GM11168 (cell line): ENCODE data around the gene CTTNBP2NL.
"Not testable (repeated sequence)": the region's sequence is repeated elsewhere in the genome, so short reads cannot be mapped to it uniquely, and the experiment has no call there.

Source experiments
- in situ Hi-C: fragments of 300-500 bp; cut with MboI; formaldehyde crosslinking; loops from one replicate; pipeline ENCODE4 v1.12.0; 2022; ENCODE audit warnings: low sequenced_read_pairs; ENCODE audit not compliant: unreplicated experiment

The CTTNBP2NL gene

DNA sequence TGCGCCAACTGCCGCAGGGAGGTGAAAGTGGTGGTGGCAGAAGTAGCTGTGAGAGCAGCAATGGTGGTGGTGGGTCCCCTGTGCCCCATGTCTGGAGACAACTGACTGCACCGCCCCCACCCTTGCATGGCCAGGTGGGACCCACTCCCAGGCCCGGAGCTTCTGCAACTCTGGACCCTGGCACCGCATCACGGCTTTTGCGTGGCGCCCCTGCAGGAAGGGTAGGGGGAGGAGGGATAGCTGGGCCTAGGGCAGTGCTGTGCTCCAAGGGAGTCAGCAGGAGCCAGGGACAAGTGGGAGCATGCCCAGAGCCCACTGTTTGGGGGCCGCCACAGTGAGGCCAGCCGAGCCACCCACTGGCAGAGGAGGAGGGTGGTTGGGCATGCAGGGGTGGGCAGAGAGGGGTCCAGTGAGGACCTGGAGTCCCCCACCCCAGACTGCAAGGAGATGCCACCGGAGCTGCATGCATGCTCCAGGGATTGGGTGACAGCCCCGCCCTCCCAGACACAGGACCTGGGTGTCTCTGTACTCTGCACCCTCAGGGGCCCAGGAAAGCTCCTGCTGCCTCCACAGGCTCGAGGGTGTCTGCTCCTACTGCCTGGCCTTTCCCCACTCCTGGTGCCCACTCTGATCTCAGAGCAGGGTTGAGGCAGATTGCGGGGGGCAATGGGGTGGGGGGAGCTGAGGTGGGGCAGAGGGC is 9.8 kb upstream of the CTTNBP2NL start:
- in situ Hi-C loops, result no loop called here

DNA sequence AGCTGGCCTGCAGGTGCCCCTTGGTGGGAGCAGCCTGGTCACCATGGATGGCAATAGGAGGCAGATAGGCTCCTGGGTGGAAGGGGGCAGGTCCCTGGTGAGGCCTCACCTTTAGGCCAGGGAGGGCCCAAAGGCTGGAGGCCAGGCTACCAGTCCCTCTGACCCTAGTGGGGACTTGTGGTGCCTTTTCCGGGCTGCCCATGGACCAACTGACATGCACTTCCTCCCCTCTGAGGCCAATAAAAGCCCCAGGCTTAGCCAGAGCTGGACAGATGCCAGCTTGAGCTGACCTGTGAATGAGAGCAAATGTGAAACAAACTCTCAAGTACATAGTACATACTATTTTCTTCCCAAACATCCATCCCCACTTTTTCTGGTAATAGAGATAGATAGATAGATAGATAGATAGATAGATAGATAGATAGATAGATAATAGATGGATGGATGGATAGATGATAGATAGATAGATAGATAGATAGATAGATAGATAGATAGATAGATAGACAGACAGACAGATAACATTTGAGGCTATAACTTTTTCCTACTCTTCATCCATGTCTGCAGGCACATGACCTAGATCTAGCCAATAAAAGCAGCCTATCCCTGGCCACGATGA is 9.2 kb upstream of the CTTNBP2NL start:
- in situ Hi-C loops, result no loop called here

DNA sequence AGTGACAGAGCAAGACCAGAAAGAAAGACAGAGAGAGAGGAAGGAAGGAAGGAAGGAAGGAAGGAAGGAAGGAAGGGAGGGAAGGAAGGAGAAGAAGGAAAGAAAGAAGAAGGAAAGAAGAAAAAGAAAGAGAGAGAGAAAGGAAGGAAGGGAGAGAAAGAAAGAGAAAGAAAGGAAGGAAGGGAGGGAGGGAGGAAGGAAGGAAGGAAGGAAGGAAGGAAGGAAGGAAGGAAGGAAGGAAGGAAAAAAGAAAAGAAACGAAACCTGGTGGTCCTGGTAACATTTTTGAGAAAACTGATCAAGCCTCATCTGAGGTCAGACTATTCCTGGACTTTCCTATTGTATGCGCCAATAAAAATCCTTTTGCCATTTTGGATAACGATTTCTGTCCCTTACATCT is 8.2 kb upstream of the CTTNBP2NL start:
- in situ Hi-C loops, result no loop called here

DNA sequence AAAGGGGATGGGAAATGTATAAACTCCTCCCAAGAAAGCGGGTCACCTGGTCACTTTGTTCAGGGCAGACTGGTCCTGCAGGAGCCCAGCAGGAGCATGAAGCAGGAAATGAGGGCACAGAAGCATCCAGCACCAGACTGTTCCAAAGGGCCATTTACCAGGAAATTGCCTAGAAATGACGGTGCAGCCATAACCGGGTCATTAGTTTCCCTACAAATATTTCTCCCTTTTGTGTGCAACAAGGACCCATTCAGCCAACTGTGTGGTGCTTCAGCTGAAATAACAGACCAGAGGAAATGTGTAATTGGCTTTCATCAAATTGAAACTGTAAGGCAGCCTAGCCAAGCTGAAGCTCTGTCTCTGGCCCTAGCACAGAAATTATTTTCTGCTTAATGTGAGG is 7.6 kb upstream of the CTTNBP2NL start:
- in situ Hi-C loops, result no loop called here

- in situ Hi-C loops, result loop anchor here (5.0 to 10.0 kb wide), 2 partner anchors 225 to 318 kb away; partner anchors contain the start of genes CAPZA1, RHOC and ST7L
Observed at GRCh38 chr1:112389689-112390088, 6.3 kb upstream of the CTTNBP2NL start.

- in situ Hi-C loops, result loop anchor here (5.0 to 10.0 kb wide), 2 partner anchors 224 to 317 kb away; partner anchors contain the start of genes CAPZA1, RHOC and ST7L
Observed at GRCh38 chr1:112390335-112390734, 5.7 kb upstream of the CTTNBP2NL start.

GRCh38 chr1:112390775-112391602 is 5.0 kb upstream of the CTTNBP2NL start:
- in situ Hi-C loops, result loop anchor here (5.0 to 10.0 kb wide), 2 partner anchors 224 to 316 kb away; partner anchors contain the start of genes CAPZA1, RHOC and ST7L

DNA sequence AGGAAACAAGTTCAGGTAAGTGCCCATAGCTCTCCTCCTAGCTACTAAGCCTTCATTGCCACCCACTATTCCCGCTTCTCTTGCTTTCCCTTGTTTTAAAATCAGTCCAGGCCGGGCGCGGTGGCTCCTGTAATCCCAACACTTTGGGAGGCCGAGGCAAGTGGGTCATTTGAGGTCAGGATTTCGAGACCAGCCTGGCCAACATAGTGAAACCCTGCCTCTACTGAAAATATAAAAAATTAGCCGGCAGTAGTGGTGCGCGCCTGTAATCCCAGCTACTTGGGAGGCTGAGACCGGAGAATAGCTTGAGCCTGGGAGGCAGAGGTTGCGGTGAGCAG is 4.4 kb upstream of the CTTNBP2NL start:
- in situ Hi-C loops, result loop anchor here (5.0 to 10.0 kb wide), 2 partner anchors 223 to 316 kb away; partner anchors contain the start of genes CAPZA1, RHOC and ST7L

- in situ Hi-C loops, result loop anchor here (5.0 to 10.0 kb wide), 2 partner anchors 221 to 314 kb away; partner anchors contain the start of genes CAPZA1, RHOC and ST7L
Observed at GRCh38 chr1:112393631-112393974, 2.4 kb upstream of the CTTNBP2NL start.

DNA sequence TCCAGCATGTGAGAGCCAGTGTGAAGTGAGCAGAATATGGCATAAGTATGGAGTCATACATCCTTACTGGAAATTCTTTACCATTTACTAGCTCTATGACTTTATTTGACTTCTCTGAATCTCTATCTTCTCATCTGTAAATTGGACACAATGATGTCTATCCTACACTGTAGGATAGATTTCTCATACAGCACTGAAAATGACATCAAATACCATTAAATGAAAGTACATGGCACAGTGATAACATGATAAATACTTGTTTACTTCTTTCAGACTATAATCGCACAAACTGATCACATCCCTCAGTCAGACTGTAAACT is 1.3 kb upstream of the CTTNBP2NL start:
- in situ Hi-C loops, result loop anchor here (5.0 to 10.0 kb wide), 3 partner anchors 53 to 313 kb away; partner anchors contain the start of genes CAPZA1, RHOC and ST7L

DNA sequence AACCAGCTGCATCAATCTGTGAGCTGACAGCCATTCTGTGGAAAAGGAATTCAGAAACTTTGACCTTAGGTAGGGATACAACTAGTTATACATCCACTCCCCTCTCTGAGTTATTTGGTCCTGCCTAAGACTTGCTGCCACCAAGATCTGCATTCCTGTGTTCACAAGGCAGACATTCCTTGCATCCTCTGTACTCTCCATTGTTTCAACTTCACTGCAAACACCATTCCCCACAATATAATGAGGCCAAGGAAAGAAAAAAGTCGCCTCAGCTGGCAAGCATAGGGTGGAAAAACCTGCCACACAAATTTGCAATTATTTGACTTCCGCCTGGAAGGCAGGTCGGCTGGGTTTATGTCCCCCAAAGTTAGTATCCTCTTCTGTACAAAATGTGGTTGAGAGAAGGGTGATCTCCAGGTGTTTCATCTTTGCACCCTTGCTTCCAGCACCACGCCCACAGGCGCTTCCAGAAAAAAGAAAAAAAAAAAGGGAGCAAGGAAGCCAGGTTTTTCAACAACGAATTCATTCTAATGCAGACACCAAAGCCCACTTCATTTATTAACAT is 676 bp upstream of the CTTNBP2NL start:
- in situ Hi-C loops, result loop anchor here (5.0 to 10.0 kb wide), 2 partner anchors 52 to 219 kb away; partner anchors contain the start of genes CAPZA1 and ST7L

DNA sequence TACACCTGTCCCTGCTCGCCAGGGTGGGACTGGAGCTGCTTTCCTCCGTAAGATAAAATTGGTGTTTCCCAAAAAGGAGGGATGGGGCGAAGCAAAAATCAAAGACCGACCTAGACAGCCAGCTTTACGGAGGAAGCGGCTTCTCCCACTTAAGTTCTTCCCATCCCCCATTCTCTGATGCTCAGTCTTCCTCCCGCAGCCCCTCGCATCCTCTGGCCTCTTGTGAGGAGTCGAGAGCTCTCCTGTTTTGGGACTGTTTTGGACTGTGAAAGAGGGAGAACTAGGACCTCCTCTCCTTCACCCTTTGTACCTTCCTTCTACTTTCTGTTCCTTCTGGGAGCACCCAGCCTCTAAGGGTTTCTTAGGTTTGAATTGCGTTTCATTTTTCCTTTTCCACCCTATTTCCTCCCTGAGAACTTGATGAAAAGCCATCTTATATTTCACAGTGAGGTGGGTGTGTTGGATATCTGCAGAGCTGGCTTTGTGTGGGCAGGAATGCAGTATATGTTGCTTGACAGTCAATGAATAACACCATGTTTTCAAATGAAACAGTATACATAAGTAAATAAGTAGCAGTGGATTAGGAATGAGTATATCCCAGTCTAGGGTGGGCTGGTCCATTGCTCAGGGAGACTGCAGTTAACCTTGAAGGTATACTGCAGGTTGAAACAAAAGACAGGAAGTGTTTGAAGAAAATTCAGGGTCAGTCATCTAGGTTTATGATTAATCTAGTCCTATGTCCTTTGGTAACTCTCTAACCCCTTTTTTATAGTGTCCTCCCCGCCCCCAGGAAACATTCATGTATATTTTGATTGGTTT is 848 bp downstream of the CTTNBP2NL start:
- in situ Hi-C loops, result loop anchor here (5.0 to 10.0 kb wide), 2 partner anchors 50 to 218 kb away; partner anchors contain the start of genes CAPZA1 and ST7L

- in situ Hi-C loops, result loop anchor here (5.0 to 10.0 kb wide), 2 partner anchors 49 to 217 kb away; partner anchors contain the start of genes CAPZA1 and ST7L
Observed at GRCh38 chr1:112397841-112398240, 1.8 kb downstream of the CTTNBP2NL start.

- in situ Hi-C loops, result loop anchor here (5.0 to 10.0 kb wide), 2 partner anchors 48 to 215 kb away; partner anchors contain the start of genes CAPZA1 and ST7L
Observed at GRCh38 chr1:112399456-112399855, 3.4 kb downstream of the CTTNBP2NL start.

- in situ Hi-C loops, result not testable (repeated sequence)
Observed at GRCh38 chr1:112400706-112401105, 4.7 kb downstream of the CTTNBP2NL start.

- in situ Hi-C loops, result no loop called here
Observed at GRCh38 chr1:112402682-112403643, 6.9 kb downstream of the CTTNBP2NL start.

- in situ Hi-C loops, result no loop called here
Observed at GRCh38 chr1:112406771-112407170, 10.8 kb downstream of the CTTNBP2NL start.

DNA sequence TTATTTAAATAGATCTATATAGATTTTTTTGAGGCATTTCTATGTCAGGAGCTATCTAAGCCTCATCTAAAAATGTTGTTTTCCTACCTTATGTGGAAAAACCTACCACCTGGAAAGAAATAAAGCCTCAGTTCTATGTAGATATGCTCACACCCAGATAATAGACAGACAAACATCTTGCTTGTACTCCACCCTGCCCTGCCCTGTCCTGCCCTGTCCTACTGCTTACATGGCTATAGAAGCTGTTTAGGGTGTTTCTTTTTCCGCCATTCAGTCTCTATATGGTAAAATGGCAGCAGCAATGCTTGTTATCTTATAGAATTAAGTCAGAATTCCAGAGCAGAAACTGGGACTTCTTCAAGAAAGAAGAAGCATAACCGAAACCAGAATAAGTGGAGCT is 13.4 kb downstream of the CTTNBP2NL start:
- in situ Hi-C loops, result no loop called here
